ENCODE results near the gene SCN1A.
"Not testable (repeated sequence)": the region's sequence is repeated elsewhere in the genome, so short reads cannot be mapped to it uniquely, and the experiment has no call there.

SCN1A gene

GRCh38 chr2:165990846-165991245, 137.0 kb downstream of the SCN1A start:
- no peak overlapping the region for H3K4me3 ChIP-seq (ENCODE audit: low read length, poor library complexity, severe bottlenecking)
- no peaks in the 10 kb centered on the region for H3K9me3 ChIP-seq (ENCODE audit: insufficient read depth, low read depth, low read length)
- TF ChIP-seq CTCF (conservative IDR thresholded peaks at IDR 0.05; ENCODE audit: low read length) (no peak), EZH2phosphoT487 (IDR thresholded peaks at IDR 0.05; ENCODE audit: borderline replicate concordance) (no peak)

GRCh38 chr2:165989851-165990250, 138.0 kb downstream of the SCN1A start:
- Histone ChIP-seq H4K20me1 (ENCODE audit: insufficient read depth, low read length, poor library complexity, severe bottlenecking) (no peaks in the 10 kb centered on the region), H3K9me3 (ENCODE audit: insufficient read depth, low read depth, low read length) (no peaks in the 10 kb centered on the region), H3F3A (ENCODE audit: low read depth) (no peaks in the 10 kb centered on the region), H3K4me3 (ENCODE audit: low read length, poor library complexity, severe bottlenecking) (no peak overlapping the region), H3K79me2 (ENCODE audit: insufficient read depth, low read length) (no peaks in the 10 kb centered on the region), H3K27me3 (ENCODE audit: insufficient read depth, low read length, poor library complexity, severe bottlenecking) (no peaks in the 10 kb centered on the region), H3K9me2 (replicated peaks; ENCODE audit: low read depth, low read length) (no peaks in the 10 kb centered on the region), H3K36me3 (ENCODE audit: insufficient read depth, low read length) (no peaks in the 10 kb centered on the region), H2AFZ (ENCODE audit: low read length) (no peak overlapping the region), H3K4me2 (ENCODE audit: low read depth, low read length, poor library complexity, severe bottlenecking) (no peak overlapping the region), H3K9ac (ENCODE audit: low read depth, low read length, poor library complexity, severe bottlenecking) (no peak overlapping the region), H3K4me1 (ENCODE audit: insufficient read depth, low read length, poor library complexity, severe bottlenecking) (no peaks in the 10 kb centered on the region)
- TF ChIP-seq CTCF (conservative IDR thresholded peaks at IDR 0.05; ENCODE audit: low read length): no peak
- TF ChIP-seq EZH2phosphoT487 (IDR thresholded peaks at IDR 0.05; ENCODE audit: borderline replicate concordance): no peak

More at GRCh38 chr2:165990846-165991245, 137.0 kb downstream of the SCN1A start:
- Histone ChIP-seq H4K20me1 (ENCODE audit: insufficient read depth, low read length, poor library complexity, severe bottlenecking) (no peaks in the 10 kb centered on the region), H3K9ac (ENCODE audit: low read depth, low read length, poor library complexity, severe bottlenecking) (no peak overlapping the region), H3K36me3 (ENCODE audit: insufficient read depth, low read length) (no peaks in the 10 kb centered on the region), H2AFZ (ENCODE audit: low read length) (no peak overlapping the region), H3K27me3 (ENCODE audit: insufficient read depth, low read length, poor library complexity, severe bottlenecking) (no peaks in the 10 kb centered on the region), H3K4me1 (ENCODE audit: insufficient read depth, low read length, poor library complexity, severe bottlenecking) (no peaks in the 10 kb centered on the region), H3F3A (ENCODE audit: low read depth) (no peaks in the 10 kb centered on the region), H3K4me2 (ENCODE audit: low read depth, low read length, poor library complexity, severe bottlenecking) (no peak overlapping the region), H3K9me2 (replicated peaks; ENCODE audit: low read depth, low read length) (no peaks in the 10 kb centered on the region), H3K79me2 (ENCODE audit: insufficient read depth, low read length) (no peaks in the 10 kb centered on the region)

- Histone ChIP-seq H2AFZ (ENCODE audit: low read length) (no peak overlapping the region), H3K4me3 (ENCODE audit: low read length, poor library complexity, severe bottlenecking) (no peak overlapping the region), H3K4me2 (ENCODE audit: low read depth, low read length, poor library complexity, severe bottlenecking) (no peak overlapping the region), H3K36me3 (ENCODE audit: insufficient read depth, low read length) (no peaks in the 10 kb centered on the region), H3K27me3 (ENCODE audit: insufficient read depth, low read length, poor library complexity, severe bottlenecking) (no peaks in the 10 kb centered on the region), H3K9ac (ENCODE audit: low read depth, low read length, poor library complexity, severe bottlenecking) (no peak overlapping the region), H3K79me2 (ENCODE audit: insufficient read depth, low read length) (no peaks in the 10 kb centered on the region), H3F3A (ENCODE audit: low read depth) (no peaks in the 10 kb centered on the region), H3K9me3 (ENCODE audit: insufficient read depth, low read depth, low read length) (no peaks in the 10 kb centered on the region), H3K4me1 (ENCODE audit: insufficient read depth, low read length, poor library complexity, severe bottlenecking) (no peaks in the 10 kb centered on the region), H4K20me1 (ENCODE audit: insufficient read depth, low read length, poor library complexity, severe bottlenecking) (no peaks in the 10 kb centered on the region), H3K9me2 (replicated peaks; ENCODE audit: low read depth, low read length) (no peaks in the 10 kb centered on the region)
- no peak for TF ChIP-seq EZH2phosphoT487 (IDR thresholded peaks at IDR 0.05; ENCODE audit: borderline replicate concordance)
- no peak for TF ChIP-seq CTCF (conservative IDR thresholded peaks at IDR 0.05; ENCODE audit: low read length)
Measured at GRCh38 chr2:165985120-165985519, 142.7 kb downstream of the SCN1A start.

- not testable (repeated sequence) for H2AFZ ChIP-seq (ENCODE audit: low read length); H3K4me3 ChIP-seq (ENCODE audit: low read length, poor library complexity, severe bottlenecking); H3K9me2 ChIP-seq (replicated peaks; ENCODE audit: low read depth, low read length); H3K36me3 ChIP-seq (ENCODE audit: insufficient read depth, low read length); H3K27me3 ChIP-seq (ENCODE audit: insufficient read depth, low read length, poor library complexity, severe bottlenecking); H3F3A ChIP-seq (ENCODE audit: low read depth); H3K9ac ChIP-seq (ENCODE audit: low read depth, low read length, poor library complexity, severe bottlenecking); H3K4me2 ChIP-seq (ENCODE audit: low read depth, low read length, poor library complexity, severe bottlenecking); H3K79me2 ChIP-seq (ENCODE audit: insufficient read depth, low read length); H3K4me1 ChIP-seq (ENCODE audit: insufficient read depth, low read length, poor library complexity, severe bottlenecking); H3K9me3 ChIP-seq (ENCODE audit: insufficient read depth, low read depth, low read length); H4K20me1 ChIP-seq (ENCODE audit: insufficient read depth, low read length, poor library complexity, severe bottlenecking)
Measured at GRCh38 chr2:165972161-165972560, 155.7 kb downstream of the SCN1A start.

Measured in Loucy (cell line).